GM19351 (cell line): ENCODE measurements around the gene KANK3.
A peak's percentile ranks its signal among the peaks of the same experiment; 100 is the strongest.
"Not testable (repeated sequence)": the region's sequence is repeated elsewhere in the genome, so short reads cannot be mapped to it uniquely, and the experiment has no call there.

ENCODE experiments used
- ATAC-seq: cut with Tn5 transposase; IDR thresholded peaks from one replicate; pipeline ENCODE4 v1.9.1; 2021; ENCODE audit warnings: mild to moderate bottlenecking, moderate library complexity; ENCODE audit not compliant: unreplicated experiment

KANK3 gene

GRCh38 chr19:8320564-8321066 lies 22.4 kb downstream of the KANK3 start:
- peak; percentile 8 for ATAC-seq

- no peak for ATAC-seq
These were observed 23.1 kb downstream of the KANK3 start for GRCh38 chr19:8319807-8320520.

GRCh38 chr19:8318835-8319234 lies 24.2 kb downstream of the KANK3 start:
- not testable (repeated sequence) for ATAC-seq

GRCh38 chr19:8316351-8317125 lies 26.5 kb downstream of the KANK3 start:
- no peak for ATAC-seq

GRCh38 chr19:8314981-8315640 lies 28.0 kb downstream of the KANK3 start:
- ATAC-seq, result not testable (repeated sequence)

- ATAC-seq, result no peak
These were observed 31.4 kb downstream of the KANK3 start for GRCh38 chr19:8311461-8312260.

- ATAC-seq, result no peak
These were observed 32.6 kb downstream of the KANK3 start for GRCh38 chr19:8310342-8311055.

- ATAC-seq, result no peak
These were observed 34.2 kb downstream of the KANK3 start for GRCh38 chr19:8308891-8309291.

- ATAC-seq, result peak; percentile 83
These were observed 34.8 kb downstream of the KANK3 start, which contains the start of gene CD320 for GRCh38 chr19:8307965-8308866. Gene CD320, minus strand, starts transcription at chr19:8308358. Its CDS starts 68 bp downstream, at chr19:8308290.

GRCh38 chr19:8307400-8307964 lies 35.6 kb downstream of the KANK3 start:
- ATAC-seq, result no peak

- no peak for ATAC-seq
These were observed 36.6 kb downstream of the KANK3 start for GRCh38 chr19:8306235-8307054.

GRCh38 chr19:8305798-8306197 lies 37.3 kb downstream of the KANK3 start:
- no peak for ATAC-seq

GRCh38 chr19:8304841-8305621 lies 38.0 kb downstream of the KANK3 start:
- no peak for ATAC-seq

GRCh38 chr19:8302734-8303133 lies 40.3 kb downstream of the KANK3 start:
- no peak for ATAC-seq

GRCh38 chr19:8302357-8302691 lies 40.7 kb downstream of the KANK3 start:
- ATAC-seq, result no peak

- not testable (repeated sequence) for ATAC-seq
These were observed 51.7 kb downstream of the KANK3 start for GRCh38 chr19:8291337-8291736.

- not testable (repeated sequence) for ATAC-seq
These were observed 66.6 kb downstream of the KANK3 start for GRCh38 chr19:8276508-8276907.
